T-helper 2 cell treated with Interferon-gamma antibody and Interleukin-4, amounts not matched to agents 5 μg/mL and 100 μg/mL, for 36 hours (primary cell): ENCODE data around the gene GARNL3.

ENCODE experiments used
- DNase-seq: peaks from one replicate; pipeline ENCODE4 v3.0.0; 2021; ENCODE audit warnings: low spot score
- H3K27ac Mint-ChIP-seq: one replicate; pipeline ENCODE4 v1.8.0; 2021; ENCODE audit warnings: mild to moderate bottlenecking, mixed read lengths
- H3K27me3 Mint-ChIP-seq: one replicate; pipeline ENCODE4 v1.8.0; 2021; ENCODE audit warnings: low read depth, mixed read lengths
- H3K36me3 Mint-ChIP-seq: one replicate; pipeline ENCODE4 v1.8.0; 2021; ENCODE audit warnings: low read depth, mixed read lengths
- H3K4me1 Mint-ChIP-seq: one replicate; pipeline ENCODE4 v1.8.0; 2021; ENCODE audit warnings: low read depth, mixed read lengths
- H3K4me3 Mint-ChIP-seq: one replicate; pipeline ENCODE4 v1.8.0; 2022; ENCODE audit warnings: mild to moderate bottlenecking, moderate library complexity, mixed read lengths
- H3K9me3 Mint-ChIP-seq: one replicate; pipeline ENCODE4 v1.8.0; 2021; ENCODE audit warnings: mixed read lengths

GARNL3 gene

GRCh38 chr9:127389381-127390247 lies 125.0 kb downstream of the GARNL3 start:
- no peak for DNase-seq
- H3K27me3 Mint-ChIP-seq: peaks cover 38% of the 10 kb centered on the region
- no peak overlapping the region for H3K27ac Mint-ChIP-seq
- peaks cover 2% of the 10 kb centered on the region for H3K36me3 Mint-ChIP-seq
- H3K4me1 Mint-ChIP-seq: peaks cover 35% of the 10 kb centered on the region
- H3K4me3 Mint-ChIP-seq: peak overlapping the region; percentile 13
- H3K9me3 Mint-ChIP-seq: no peaks in the 10 kb centered on the region

- Mint-ChIP-seq H3K4me3 (peak overlapping the region; percentile 13), H3K36me3 (peaks cover 2% of the 10 kb centered on the region), H3K27ac (no peak overlapping the region), H3K4me1 (peaks cover 35% of the 10 kb centered on the region), H3K27me3 (peaks cover 39% of the 10 kb centered on the region), H3K9me3 (no peaks in the 10 kb centered on the region)
- DNase-seq: no peak
Measured at GRCh38 chr9:127390248-127390545, 125.6 kb downstream of the GARNL3 start.

- peaks cover 40% of the 10 kb centered on the region for H3K27me3 Mint-ChIP-seq
Measured at GRCh38 chr9:127390563-127390962, 126.0 kb downstream of the GARNL3 start.

GRCh38 chr9:127392166-127392565 lies 127.6 kb downstream of the GARNL3 start:
- H3K4me1 Mint-ChIP-seq: peaks cover 44% of the 10 kb centered on the region
- no peak overlapping the region for H3K4me3 Mint-ChIP-seq
- no peaks in the 10 kb centered on the region for H3K9me3 Mint-ChIP-seq
- no peak for DNase-seq
- H3K36me3 Mint-ChIP-seq: peaks cover 2% of the 10 kb centered on the region
- H3K27me3 Mint-ChIP-seq: peaks cover 38% of the 10 kb centered on the region
- H3K27ac Mint-ChIP-seq: no peak overlapping the region

More at GRCh38 chr9:127390563-127390962, 126.0 kb downstream of the GARNL3 start:
- H3K9me3 Mint-ChIP-seq: no peaks in the 10 kb centered on the region
- peak overlapping the region; percentile 13 for H3K4me3 Mint-ChIP-seq
- H3K27ac Mint-ChIP-seq: no peak overlapping the region
- no peak for DNase-seq
- peaks cover 38% of the 10 kb centered on the region for H3K4me1 Mint-ChIP-seq
- H3K36me3 Mint-ChIP-seq: peaks cover 2% of the 10 kb centered on the region

- peaks cover 2% of the 10 kb centered on the region for H3K36me3 Mint-ChIP-seq
- peaks cover 45% of the 10 kb centered on the region for H3K4me1 Mint-ChIP-seq
- H3K9me3 Mint-ChIP-seq: no peaks in the 10 kb centered on the region
- H3K27me3 Mint-ChIP-seq: peaks cover 38% of the 10 kb centered on the region
- no peak overlapping the region for H3K27ac Mint-ChIP-seq
- H3K4me3 Mint-ChIP-seq: no peak overlapping the region
- DNase-seq: no peak
Measured at GRCh38 chr9:127392976-127393375, 128.4 kb downstream of the GARNL3 start.

GRCh38 chr9:127393645-127394044 lies 129.1 kb downstream of the GARNL3 start:
- Mint-ChIP-seq H3K9me3 (no peaks in the 10 kb centered on the region), H3K36me3 (peaks cover 2% of the 10 kb centered on the region), H3K27ac (no peak overlapping the region)

GRCh38 chr9:127395497-127396252 lies 131.1 kb downstream of the GARNL3 start:
- peak overlapping the region; percentile 73 for H3K4me3 Mint-ChIP-seq
- H3K4me1 Mint-ChIP-seq: peaks cover 22% of the 10 kb centered on the region
- H3K27ac Mint-ChIP-seq: no peak overlapping the region
- no peak for DNase-seq
- H3K27me3 Mint-ChIP-seq: peaks cover 47% of the 10 kb centered on the region
- H3K36me3 Mint-ChIP-seq: no peaks in the 10 kb centered on the region
- H3K9me3 Mint-ChIP-seq: no peaks in the 10 kb centered on the region

More at GRCh38 chr9:127393645-127394044, 129.1 kb downstream of the GARNL3 start:
- Mint-ChIP-seq H3K4me3 (no peak overlapping the region), H3K4me1 (peaks cover 40% of the 10 kb centered on the region), H3K27me3 (peaks cover 43% of the 10 kb centered on the region)
- DNase-seq: no peak

- no peaks in the 10 kb centered on the region for H3K9me3 Mint-ChIP-seq
- peaks cover 47% of the 10 kb centered on the region for H3K27me3 Mint-ChIP-seq
- H3K27ac Mint-ChIP-seq: no peak overlapping the region
- no peaks in the 10 kb centered on the region for H3K36me3 Mint-ChIP-seq
- peaks cover 22% of the 10 kb centered on the region for H3K4me1 Mint-ChIP-seq
- DNase-seq: no peak
- H3K4me3 Mint-ChIP-seq: peak overlapping the region; percentile 73
Measured at GRCh38 chr9:127396253-127396807, 131.8 kb downstream of the GARNL3 start.

- no peaks in the 10 kb centered on the region for H3K9me3 Mint-ChIP-seq
- DNase-seq: peak; percentile 97
- H3K36me3 Mint-ChIP-seq: no peaks in the 10 kb centered on the region
- H3K27ac Mint-ChIP-seq: no peak within 1 kb of the TSS
- H3K27me3 Mint-ChIP-seq: peaks cover 44% of the 10 kb centered on the region
- peak within 1 kb of the TSS; percentile 83 for H3K4me3 Mint-ChIP-seq
- peaks cover 20% of the 10 kb centered on the region for H3K4me1 Mint-ChIP-seq
Measured at GRCh38 chr9:127396808-127397645, 132.5 kb downstream of the GARNL3 start, which contains the start of gene SLC2A8. Gene SLC2A8, plus strand, starts transcription at chr9:127397169. Its CDS starts 62 bp downstream, at chr9:127397231.

GRCh38 chr9:127397646-127398274 lies 133.2 kb downstream of the GARNL3 start:
- peak overlapping the region; percentile 72 for H3K27ac Mint-ChIP-seq
- DNase-seq: peak; percentile 25
- H3K27me3 Mint-ChIP-seq: peaks cover 38% of the 10 kb centered on the region
- H3K36me3 Mint-ChIP-seq: no peaks in the 10 kb centered on the region
- H3K9me3 Mint-ChIP-seq: no peaks in the 10 kb centered on the region
- peak overlapping the region; percentile 83 for H3K4me3 Mint-ChIP-seq
- H3K4me1 Mint-ChIP-seq: peaks cover 17% of the 10 kb centered on the region

GRCh38 chr9:127398275-127398647 lies 133.7 kb downstream of the GARNL3 start:
- H3K27ac Mint-ChIP-seq: peak overlapping the region; percentile 72
- H3K36me3 Mint-ChIP-seq: no peaks in the 10 kb centered on the region
- peak overlapping the region; percentile 83 for H3K4me3 Mint-ChIP-seq
- H3K9me3 Mint-ChIP-seq: no peaks in the 10 kb centered on the region
- H3K4me1 Mint-ChIP-seq: peaks cover 17% of the 10 kb centered on the region
- peaks cover 36% of the 10 kb centered on the region for H3K27me3 Mint-ChIP-seq
- no peak for DNase-seq

GRCh38 chr9:127398715-127399400 lies 134.3 kb downstream of the GARNL3 start:
- Mint-ChIP-seq H3K27me3 (peaks cover 32% of the 10 kb centered on the region), H3K27ac (no peak overlapping the region), H3K4me1 (peaks cover 15% of the 10 kb centered on the region), H3K36me3 (no peaks in the 10 kb centered on the region), H3K4me3 (peak overlapping the region; percentile 83), H3K9me3 (no peaks in the 10 kb centered on the region)
- DNase-seq: no peak
